H1 (cell line): Measurements from ENCODE around the gene ERI3. TPM values are rescaled to one million over a fixed set of nuclear protein-coding genes. Genes with fewer than 3 reads are reported as not detected.

ENCODE experiments used
- CTCF ChIA-PET: fragments of 300-600 bp; sonication (Branson Sonifier 250); formaldehyde crosslinking; loops from one replicate; lab custom pipeline; 2021; ENCODE audit not compliant: partially characterized antibody; lab: Charles Lee
- POLR2A ChIA-PET: fragments of 300-600 bp; sonication (Branson Sonifier 250); formaldehyde crosslinking; loops from one replicate; lab custom pipeline; 2021; ENCODE audit warnings: inconsistent platforms; ENCODE audit not compliant: partially characterized antibody; lab: Charles Lee
- DNase-seq, 2 experiments: peaks; one replicate each; pipeline versions ENCODE4 v3.0.0 to v3.0.0-alpha.2; 2010 to 2022; ENCODE audit warnings: low spot score in 2 of 2, low read depth in 1 of 2, mixed read lengths in 1 of 2
- FAIRE-seq: peaks from 2 replicates; lab custom pipeline; 2011; peaks lifted over from hg19 to GRCh38; lab: Jason Lieb, UNC
- H2AFZ ChIP-seq: 2 replicates; pipeline ENCODE4 v1.8.1; 2012; ENCODE audit warnings: low read length, inconsistent platforms
- H2AK5ac ChIP-seq: 2 replicates; pipeline ENCODE4 v1.6.1; 2013; ENCODE audit warnings: low read depth, low read length
- H2BK120ac ChIP-seq: replicated peaks from 2 replicates; pipeline ENCODE3; 2013; ENCODE audit warnings: low read depth, low read length, inconsistent platforms
- H2BK12ac ChIP-seq: 2 replicates; pipeline ENCODE4 v1.6.1; 2013; ENCODE audit warnings: low read depth, low read length
- H2BK15ac ChIP-seq: 2 replicates; pipeline ENCODE4 v1.6.1; 2013; ENCODE audit warnings: low read length
- H2BK20ac ChIP-seq: 2 replicates; pipeline ENCODE4 v1.6.1; 2013; ENCODE audit warnings: low read length
- H2BK5ac ChIP-seq: 2 replicates; pipeline ENCODE4 v1.6.1; 2013; ENCODE audit warnings: low read depth, low read length
- H3K14ac ChIP-seq: 2 replicates; pipeline ENCODE4 v1.6.1; 2013; ENCODE audit warnings: inconsistent platforms; ENCODE audit not compliant: insufficient read length
- H3K18ac ChIP-seq: 2 replicates; pipeline ENCODE4 v1.6.1; 2013; ENCODE audit warnings: low read length; ENCODE audit errors: extremely low read depth
- H3K23ac ChIP-seq: 2 replicates; pipeline ENCODE4 v1.6.1; 2013; ENCODE audit warnings: inconsistent platforms; ENCODE audit not compliant: insufficient read length
- H3K23me2 ChIP-seq: 2 replicates; pipeline ENCODE4 v1.6.1; 2013; ENCODE audit warnings: low read depth, low read length
- H3K27ac ChIP-seq: 2 replicates; pipeline ENCODE4 v1.6.1; 2011; ENCODE audit warnings: low read depth, low read length, inconsistent platforms
- H3K27me3 ChIP-seq, 4 experiments: replicated peaks in 1 of 4; 1 replicate in 1 of 4; 2 replicates in 3 of 4; pipeline versions ENCODE4 v1.6.1 to v1.8.1; 2011 to 2013; ENCODE audit warnings: low read length in 3 of 4, mild to moderate bottlenecking in 3 of 4, inconsistent platforms in 2 of 4, mixed read lengths in 2 of 4, moderate library complexity in 1 of 4; ENCODE audit not compliant: control insufficient read depth in 3 of 4, insufficient read depth in 3 of 4; ENCODE audit errors: extremely low read depth in 1 of 4
- H3K36me3 ChIP-seq, 4 experiments: 2 replicates each; pipeline versions ENCODE4 v1.6.1 to v1.8.1; 2011 to 2013; ENCODE audit warnings: mild to moderate bottlenecking in 4 of 4, low read length in 3 of 4, moderate library complexity in 2 of 4, control low read depth in 1 of 4, inconsistent platforms in 1 of 4; ENCODE audit not compliant: insufficient read depth in 4 of 4, control insufficient read depth in 2 of 4
- H3K4ac ChIP-seq: replicated peaks from 2 replicates; pipeline ENCODE3; 2013; ENCODE audit warnings: low read length, low read depth, mixed read lengths, inconsistent platforms; ENCODE audit not compliant: insufficient read length
- H3K4me1 ChIP-seq, 4 experiments: replicated peaks in 1 of 4; 1 replicate in 1 of 4; 2 replicates in 3 of 4; pipeline versions ENCODE4 v1.6.1 to v1.8.1; 2011 to 2013; ENCODE audit warnings: low read length in 3 of 4, inconsistent platforms in 2 of 4, mixed read lengths in 1 of 4; ENCODE audit not compliant: insufficient read depth in 4 of 4, control insufficient read depth in 3 of 4
- H3K4me2 ChIP-seq, 2 experiments: 2 replicates each; pipeline versions ENCODE4 v1.6.1 to v1.8.1; 2011 to 2013; ENCODE audit warnings: low read depth in 2 of 2, low read length in 2 of 2, control low read depth in 1 of 2, inconsistent platforms in 1 of 2, mild to moderate bottlenecking in 1 of 2; ENCODE audit not compliant: insufficient read depth in 1 of 2
- H3K4me3 ChIP-seq, 4 experiments: fragments of 200-600, 300-600 bp in 1 of 4; sonication (generic), shearing (Covaris generic), sonication (Bioruptor Twin) in 1 of 4; 2 replicates each; pipeline versions ENCODE4 v1.5.1 to v1.8.1; 2011 to 2016; ENCODE audit warnings: low read length in 4 of 4, low read depth in 3 of 4, control low read depth in 2 of 4, inconsistent platforms in 2 of 4, mild to moderate bottlenecking in 2 of 4, mixed read lengths in 1 of 4, moderate library complexity in 1 of 4; ENCODE audit not compliant: insufficient read depth in 2 of 4; ENCODE audit errors: extremely low read depth in 1 of 4
- H3K56ac ChIP-seq: replicated peaks from 2 replicates; pipeline ENCODE3; 2013; ENCODE audit warnings: low read depth, mild to moderate bottlenecking, mixed read lengths, low read length, inconsistent platforms; ENCODE audit not compliant: insufficient read length
- H3K79me1 ChIP-seq: 2 replicates; pipeline ENCODE4 v1.6.1; 2013; ENCODE audit warnings: low read depth, low read length, control low read depth
- H3K79me2 ChIP-seq, 2 experiments: 2 replicates each; pipeline versions ENCODE4 v1.6.1 to v1.8.1; 2012 to 2013; ENCODE audit warnings: low read length in 2 of 2, mild to moderate bottlenecking in 2 of 2, inconsistent platforms in 1 of 2; ENCODE audit not compliant: insufficient read depth in 2 of 2, control insufficient read depth in 1 of 2
- H3K9ac ChIP-seq, 4 experiments: replicated peaks in 1 of 4; 1 replicate in 1 of 4; 2 replicates in 3 of 4; pipeline versions ENCODE4 v1.6.1 to v1.8.1; 2011 to 2013; ENCODE audit warnings: low read depth in 3 of 4, low read length in 3 of 4, control low read depth in 2 of 4, mild to moderate bottlenecking in 2 of 4, moderate library complexity in 2 of 4, inconsistent platforms in 1 of 4; ENCODE audit errors: extremely low read depth in 1 of 4
- H3K9me3 ChIP-seq, 2 experiments: 2 replicates each; pipeline versions ENCODE4 v1.6.1 to v1.8.1; 2012 to 2013; ENCODE audit warnings: mild to moderate bottlenecking in 2 of 2, moderate library complexity in 2 of 2, control low read depth in 1 of 2, inconsistent platforms in 1 of 2, low read depth in 1 of 2, low read length in 1 of 2, mixed read lengths in 1 of 2; ENCODE audit not compliant: insufficient read depth in 2 of 2
- H4K20me1 ChIP-seq, 2 experiments: replicated peaks in 1 of 2; 2 replicates each; pipeline versions ENCODE3 to v1.8.1; 2011 to 2013; ENCODE audit warnings: inconsistent platforms in 2 of 2, low read length in 2 of 2, mild to moderate bottlenecking in 1 of 2; ENCODE audit not compliant: insufficient read depth in 2 of 2, control insufficient read depth in 1 of 2
- H4K5ac ChIP-seq: 2 replicates; pipeline ENCODE4 v1.6.1; 2013; ENCODE audit warnings: low read length, low read depth, mixed read lengths, inconsistent platforms; ENCODE audit not compliant: insufficient read length
- H4K8ac ChIP-seq: 2 replicates; pipeline ENCODE4 v1.8.0; 2013; ENCODE audit warnings: mild to moderate bottlenecking, moderate library complexity, low read length, inconsistent platforms; ENCODE audit not compliant: insufficient read depth; ENCODE audit errors: extremely low read depth
- H4K91ac ChIP-seq: replicated peaks from 2 replicates; pipeline ENCODE3; 2013; ENCODE audit warnings: low read length, mixed read lengths, inconsistent platforms; ENCODE audit not compliant: insufficient read length
- EGR1 ChIP-seq: IDR thresholded peaks from 2 replicates; pipeline ENCODE4 v1.6.1; 2011; ENCODE audit warnings: low read depth, low read length, borderline replicate concordance
- POLR2A ChIP-seq, 2 experiments: IDR thresholded peaks; 1 replicate in 1 of 2; 2 replicates in 1 of 2; pipeline ENCODE4 v1.6.1; 2011; ENCODE audit warnings: low read depth in 2 of 2, low read length in 2 of 2, mild to moderate bottlenecking in 2 of 2; ENCODE audit errors: control extremely low read depth in 1 of 2
- SAP30 ChIP-seq: fragments of 300-600 bp; sonication (generic); IDR thresholded peaks from 2 replicates; pipeline ENCODE4 v1.7.1; 2012; ENCODE audit warnings: low read length, moderate library complexity, mild to moderate bottlenecking, inconsistent platforms; ENCODE audit not compliant: insufficient read depth, insufficient replicate concordance
- WGBS, 2 experiments: shearing (Covaris generic) in 1 of 2; methylation state at CpG; one replicate each; pipeline versions ENCODE4 v1.1.6 to v1.1.7; 2013 to 2015; ENCODE audit warnings: low lambda C conversion rate in 2 of 2, mixed read lengths in 2 of 2, inconsistent platforms in 1 of 2, low coverage in 1 of 2, missing lambda C conversion rate in 1 of 2; ENCODE audit not compliant: insufficient replicate concordance in 2 of 2, insufficient coverage in 1 of 2, insufficient read length in 1 of 2; ENCODE audit errors: extremely low coverage in 1 of 2, missing lambda C conversion rate in 1 of 2; 5-methylcytosine and 5-hydroxymethylcytosine counted together
- polyA plus RNA-seq, 7 experiments: library from polyadenylated mRNA; depleted of rRNA in 3 of 7; stranded (reverse) in 5 of 7; unstranded in 2 of 7; fragments of >200 nt in 5 of 7; fragments of 200-250 nt in 2 of 7; gene quantifications; 1 replicate in 5 of 7; 2 replicates in 1 of 7; 4 replicates in 1 of 7; pipeline versions ENCODE4 v1.2.1 to v1.2.3, GENCODE V29; 2011 to 2013; ENCODE audit warnings: missing spikeins in 2 of 7, mixed read lengths in 2 of 7
- total RNA-seq: library from RNA; stranded (reverse); fragmentation: NEBNext Ultra II Directional; extraction: Animal tissue kit (Norgen Biotek cat#: 25700); gene quantifications from 2 replicates; pipeline ENCODE4 v1.2.1, GENCODE V29; 2021

ERI3 gene
- total and polyA plus RNA-seq, 2 of the 8 experiments (the other 6 are each of a cell fraction or from before 2014, with no cell fraction given): 81.1 to 199 TPM

DNA sequence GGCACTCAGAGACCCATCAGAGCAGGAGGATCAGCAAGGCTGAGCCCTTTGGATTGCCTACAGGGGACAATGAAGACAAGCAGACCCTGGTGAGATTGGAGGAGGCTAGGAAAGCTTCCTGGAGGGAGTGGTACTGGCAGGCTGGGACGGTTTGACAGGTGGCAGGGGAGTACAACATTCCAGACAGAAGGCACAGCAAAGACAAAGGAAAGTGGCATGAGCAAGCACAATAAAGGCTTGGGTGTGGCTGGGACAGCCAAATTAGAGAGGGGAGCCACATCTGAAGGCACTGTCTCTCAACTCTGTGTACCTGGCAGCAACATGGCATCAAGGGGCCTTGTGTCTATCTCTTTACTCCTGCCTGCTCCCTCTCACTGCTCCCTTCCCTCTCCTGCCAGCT is 103.6 kb downstream of the ERI3 start:
- POLR2A ChIA-PET: interaction anchor here (1.1 to 2.6 kb wide), 3 partner anchors 10 to 15 kb away, joined by 3 to 6 read pairs (median 6); no protein-coding TSS in a partner anchor
- Histone ChIP-seq H2BK20ac (no peak overlapping the region), H3K27me3 (no peaks in the 10 kb centered on the region), H3K27ac (no peak overlapping the region), H4K20me1 (peaks cover 3 to 5% of the 10 kb centered on the region in 2 experiments), H2BK120ac (no peak overlapping the region), H2AK5ac (no peak overlapping the region), H2BK15ac (no peak overlapping the region), H4K91ac (no peak overlapping the region), H3K4me1 (peaks cover 0 to 3% (median 0%) of the 10 kb centered on the region in 4 experiments; a peak in 4 of 7 replicates), H4K8ac (no peak overlapping the region), H3K4me2 (no peak overlapping the region), H3K14ac (no peak overlapping the region), H3K56ac (no peak overlapping the region), H3K79me1 (peaks cover 5% of the 10 kb centered on the region), H3K36me3 (no peaks in the 10 kb centered on the region), H3K23me2 (no peaks in the 10 kb centered on the region), H3K9ac (no peak overlapping the region), H3K4ac (no peak overlapping the region), H3K23ac (no peak overlapping the region), H2AFZ (no peak overlapping the region), H2BK5ac (no peak overlapping the region), H3K79me2 (no peaks in the 10 kb centered on the region), H3K9me3 (no peaks in the 10 kb centered on the region), H3K18ac (no peak overlapping the region), H2BK12ac (no peak overlapping the region), H4K5ac (no peak overlapping the region), H3K4me3 (no peak overlapping the region)
- WGBS, 2 experiments: 69% methylated on average over 1 of the region's 1 CpG; no CpG with 5 or more reads in 1 of the 2 experiments
- no peak for DNase-seq
- FAIRE-seq: no peak
- TF ChIP-seq SAP30 (no peak), POLR2A (IDR thresholded peaks at IDR 0.05; ENCODE audit: control extremely low read depth in 1 of 2, low read depth in 2 of 2, low read length in 2 of 2) (no peak), EGR1 (no peak)
- CTCF ChIA-PET: interaction anchor here (0.6 to 1.7 kb wide), 5 partner anchors 9 to 457 kb away, joined by 3 to 10 read pairs (median 3); no protein-coding TSS in a partner anchor
